ENCODE results near the gene CNTNAP2.

Gene CNTNAP2

GRCh38 chr7:148079206-148080080, 1962.8 kb downstream of the CNTNAP2 start:
- no peak for DNase-seq

- no peak for DNase-seq
Measured at GRCh38 chr7:148083448-148083847, 1966.8 kb downstream of the CNTNAP2 start.

DNA sequence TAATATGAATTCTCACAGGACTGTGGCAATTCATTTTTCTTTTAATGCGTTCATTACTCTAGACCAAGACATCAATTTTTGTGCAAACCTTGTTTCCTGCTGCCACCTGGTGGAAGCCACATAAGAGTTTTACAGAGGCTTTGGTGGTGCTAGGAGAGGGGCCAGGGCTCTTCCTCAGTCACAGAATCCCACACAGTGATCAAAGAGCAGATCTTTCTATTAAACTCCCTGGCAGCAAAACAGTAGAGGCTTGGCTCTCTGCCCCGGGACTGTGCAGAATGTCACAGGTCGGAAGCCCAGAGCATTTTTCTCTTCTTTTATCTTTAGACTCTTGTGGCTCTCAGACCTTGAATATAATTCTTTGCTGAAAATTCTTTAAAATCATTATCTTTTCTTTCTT, 1967.5 kb downstream of the CNTNAP2 start:
- DNase-seq = no peak

GRCh38 chr7:148091882-148092281, 1975.3 kb downstream of the CNTNAP2 start:
- DNase-seq = no peak

GRCh38 chr7:148093375-148094166, 1977.0 kb downstream of the CNTNAP2 start:
- DNase-seq = no peak

DNA sequence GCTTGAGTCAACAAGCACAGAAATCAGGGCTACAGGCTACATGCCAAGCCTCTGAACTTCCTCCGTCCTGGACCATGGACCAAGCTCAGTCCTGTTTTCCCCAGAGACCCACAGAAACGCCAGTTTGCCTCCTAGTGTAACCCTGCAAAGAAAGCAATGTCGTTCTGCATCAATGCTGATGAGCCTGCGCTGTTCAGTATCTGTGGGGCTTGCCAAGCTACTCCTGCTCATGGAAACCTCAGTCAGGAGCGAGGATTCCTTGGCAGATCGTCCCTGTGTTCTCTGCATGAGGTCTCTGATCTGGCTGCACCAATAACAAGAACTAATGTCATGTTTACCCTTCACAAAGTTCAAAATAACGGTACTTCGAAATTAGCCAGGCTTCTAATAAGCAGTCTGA, 1978.5 kb downstream of the CNTNAP2 start:
- DNase-seq = no peak

GRCh38 chr7:148104136-148104716, 1987.6 kb downstream of the CNTNAP2 start:
- no peak for DNase-seq

- DNase-seq = no peak
Measured at GRCh38 chr7:148104924-148105323, 1988.3 kb downstream of the CNTNAP2 start.

GRCh38 chr7:148105853-148106252, 1989.3 kb downstream of the CNTNAP2 start:
- no peak for DNase-seq

- DNase-seq = no peak
Measured at GRCh38 chr7:148107443-148108127, 1991.0 kb downstream of the CNTNAP2 start.

- DNase-seq = no peak
Measured at GRCh38 chr7:148108381-148108780, 1991.8 kb downstream of the CNTNAP2 start.

GRCh38 chr7:148110097-148110868, 1993.7 kb downstream of the CNTNAP2 start:
- DNase-seq = no peak

DNA sequence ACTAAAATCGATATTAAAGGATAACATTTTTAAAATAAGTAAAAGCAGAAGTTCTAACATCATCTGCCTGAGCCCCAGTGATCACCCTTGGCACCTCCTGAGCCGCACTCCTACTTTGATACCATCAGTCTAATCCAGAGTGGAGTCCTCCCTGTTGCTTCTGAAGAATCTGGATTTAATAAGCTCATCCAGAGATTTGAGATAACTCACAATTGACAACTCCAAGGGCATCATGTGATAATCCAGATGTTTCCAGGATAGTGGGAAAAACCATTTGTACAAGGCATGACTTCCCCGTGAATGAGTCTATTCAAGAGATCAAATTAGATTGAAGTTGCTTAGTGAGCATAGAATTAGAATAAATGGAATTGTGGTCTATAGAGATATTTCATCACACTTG, 1998.2 kb downstream of the CNTNAP2 start:
- DNase-seq = no peak

GRCh38 chr7:148115308-148115707, 1998.7 kb downstream of the CNTNAP2 start:
- no peak for DNase-seq

DNA sequence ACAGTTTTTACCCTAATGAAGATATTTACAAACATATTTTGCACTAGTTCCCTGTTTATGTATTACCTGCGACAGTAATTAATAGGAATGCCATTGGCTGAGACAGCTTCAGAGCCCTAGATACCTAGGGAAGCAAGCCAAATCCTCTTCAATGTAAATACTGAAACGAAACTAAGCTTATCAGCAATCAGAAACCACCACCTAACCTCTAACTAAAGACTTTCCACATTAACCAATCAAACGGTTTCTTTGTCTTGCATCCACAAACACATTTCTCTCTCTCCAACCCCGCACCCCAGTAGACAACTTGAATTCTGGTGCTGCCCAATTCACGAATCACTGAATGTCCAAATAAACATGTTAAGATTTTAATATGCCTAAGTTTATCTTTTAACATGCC, 1999.6 kb downstream of the CNTNAP2 start:
- no peak for DNase-seq

- DNase-seq = no peak
Measured at GRCh38 chr7:148116829-148117403, 2000.3 kb downstream of the CNTNAP2 start.

GRCh38 chr7:148118371-148118770, 2001.8 kb downstream of the CNTNAP2 start:
- DNase-seq = no peak

DNA sequence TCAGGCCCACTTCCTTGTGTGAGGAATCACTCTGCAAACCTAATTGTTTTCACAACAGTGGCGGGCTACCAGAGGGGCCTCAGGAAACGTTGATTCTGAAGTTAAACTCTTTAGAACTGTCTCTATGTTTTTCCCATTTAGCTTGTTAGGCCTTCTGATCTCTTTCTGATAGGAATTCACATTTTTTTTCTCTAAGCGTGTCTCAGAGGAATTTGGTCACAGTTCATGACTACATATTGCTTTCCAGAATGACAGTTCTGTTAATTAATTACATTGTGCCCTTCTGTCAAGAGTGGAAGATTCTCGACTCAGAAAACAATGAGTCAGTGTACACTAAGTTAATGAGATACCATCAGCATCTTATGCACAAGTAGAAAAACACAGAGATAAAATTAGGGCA, 2004.8 kb downstream of the CNTNAP2 start:
- DNase-seq = no peak

GRCh38 chr7:148121847-148122246, 2005.2 kb downstream of the CNTNAP2 start:
- no peak for DNase-seq

DNA sequence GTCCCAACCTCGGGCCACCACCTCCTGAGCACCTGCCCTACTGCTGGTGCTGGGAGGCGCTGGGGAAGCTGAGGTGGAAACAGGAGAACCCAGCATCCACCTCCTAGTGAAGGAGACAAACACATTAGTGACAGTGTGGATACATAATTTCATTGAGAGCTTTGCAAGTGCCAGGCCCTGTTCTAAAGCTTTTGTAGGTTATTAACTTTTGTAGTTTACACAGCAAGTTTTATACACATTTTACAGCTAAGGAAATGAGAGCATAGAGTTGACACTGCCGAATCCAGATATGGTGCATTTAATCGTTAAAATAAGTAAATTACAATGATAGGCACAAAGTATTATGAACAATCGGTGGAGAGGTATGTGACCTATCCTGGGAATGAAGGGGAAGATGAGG, 2007.9 kb downstream of the CNTNAP2 start:
- no peak for DNase-seq

DNA sequence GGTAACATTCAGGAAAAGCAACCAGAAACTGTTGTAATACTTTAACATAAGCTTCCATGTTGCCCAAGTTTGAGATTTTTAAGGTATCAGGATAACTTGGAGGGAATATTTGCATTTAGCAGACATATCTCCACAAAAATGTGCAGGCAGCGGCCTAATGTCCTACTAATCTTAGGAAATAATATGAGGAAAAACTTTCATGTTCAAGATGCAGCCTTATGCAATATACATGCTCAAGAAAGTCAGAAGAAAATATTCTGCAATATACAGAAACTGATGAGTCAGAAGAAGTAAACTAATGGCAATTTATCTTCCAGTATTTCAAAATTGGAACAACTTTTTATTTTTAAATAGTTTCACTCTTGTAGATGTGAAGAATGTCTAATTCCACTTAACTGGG, 2010.8 kb downstream of the CNTNAP2 start:
- no peak for DNase-seq

DNA sequence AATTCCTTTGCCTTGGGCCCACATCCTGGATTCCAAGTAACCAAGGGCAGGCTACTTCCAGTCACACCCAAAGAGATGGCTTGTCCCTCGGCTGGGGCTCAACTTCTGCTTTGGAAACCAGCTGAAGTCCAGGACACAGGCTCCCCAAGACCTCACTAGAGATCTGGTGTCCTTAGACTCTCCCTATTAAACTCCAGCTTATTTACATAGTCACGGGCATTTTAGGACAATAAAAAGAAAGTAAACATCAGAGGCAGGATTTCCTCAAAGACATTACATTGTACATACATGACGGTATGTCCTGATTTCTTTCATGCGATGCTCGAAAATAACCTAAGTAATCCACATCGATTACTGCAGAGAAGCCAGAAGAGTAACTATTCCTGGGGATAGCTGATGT, 2012.4 kb downstream of the CNTNAP2 start:
- DNase-seq = no peak

All from activated T-cell treated with anti-CD3 and anti-CD28 coated beads, Interleukin-2, amount 50 U/mL, for 1 hour (primary cell).